ENCODE data around the gene MARCHF10.

The MARCHF10 gene

GRCh38 chr17:62751060-62751691 lies 56.9 kb downstream of the MARCHF10 start:
- DNase-seq (ENCODE audit: low spot score), result no peak

- no peak for DNase-seq (ENCODE audit: low spot score)
Measured at GRCh38 chr17:62750631-62751051, 57.5 kb downstream of the MARCHF10 start.

GRCh38 chr17:62749926-62750325 lies 58.2 kb downstream of the MARCHF10 start:
- no peak for DNase-seq (ENCODE audit: low spot score)

- DNase-seq (ENCODE audit: low spot score), result no peak
Measured at GRCh38 chr17:62746941-62747340, 61.2 kb downstream of the MARCHF10 start.

- DNase-seq (ENCODE audit: low spot score), result no peak
Measured at GRCh38 chr17:62745806-62746205, 62.3 kb downstream of the MARCHF10 start.

- no peak for DNase-seq (ENCODE audit: low spot score)
Measured at GRCh38 chr17:62744259-62744658, 63.9 kb downstream of the MARCHF10 start.

- DNase-seq (ENCODE audit: low spot score), result peak; percentile 58
Measured at GRCh38 chr17:62741290-62741689, 66.8 kb downstream of the MARCHF10 start.

GRCh38 chr17:62739645-62740388 lies 68.3 kb downstream of the MARCHF10 start:
- no peak for DNase-seq (ENCODE audit: low spot score)

- DNase-seq (ENCODE audit: low spot score), result no peak
Measured at GRCh38 chr17:62738281-62738680, 69.8 kb downstream of the MARCHF10 start.

GRCh38 chr17:62737513-62737912 lies 70.6 kb downstream of the MARCHF10 start:
- DNase-seq (ENCODE audit: low spot score), result peak; percentile 43

GRCh38 chr17:62735044-62735651 lies 73.0 kb downstream of the MARCHF10 start:
- DNase-seq (ENCODE audit: low spot score), result no peak

- no peak for DNase-seq (ENCODE audit: low spot score)
Measured at GRCh38 chr17:62732125-62732524, 76.0 kb downstream of the MARCHF10 start.

GRCh38 chr17:62727916-62728672 lies 80.0 kb downstream of the MARCHF10 start:
- DNase-seq (ENCODE audit: low spot score), result no peak

- DNase-seq (ENCODE audit: low spot score), result no peak
Measured at GRCh38 chr17:62725791-62726249, 82.3 kb downstream of the MARCHF10 start.

- DNase-seq (ENCODE audit: low spot score), result peak; percentile 85
Measured at GRCh38 chr17:62724398-62725146, 83.5 kb downstream of the MARCHF10 start.

- DNase-seq (ENCODE audit: low spot score), result no peak
Measured at GRCh38 chr17:62723842-62724241, 84.3 kb downstream of the MARCHF10 start.

- no peak for DNase-seq (ENCODE audit: low spot score)
Measured at GRCh38 chr17:62722625-62723024, 85.5 kb downstream of the MARCHF10 start.

- DNase-seq (ENCODE audit: low spot score), result no peak
Measured at GRCh38 chr17:62720126-62720850, 87.8 kb downstream of the MARCHF10 start.

- DNase-seq (ENCODE audit: low spot score), result no peak
Measured at GRCh38 chr17:62719586-62719985, 88.5 kb downstream of the MARCHF10 start.

- no peak for DNase-seq (ENCODE audit: low spot score)
Measured at GRCh38 chr17:62718429-62718828, 89.7 kb downstream of the MARCHF10 start.

GRCh38 chr17:62717889-62718288 lies 90.2 kb downstream of the MARCHF10 start:
- DNase-seq (ENCODE audit: low spot score), result no peak

Measured in activated CD4-positive, alpha-beta T cell treated with anti-CD3 and anti-CD28 coated beads, Interleukin-2, Interleukin-4, amounts not matched to agents 100 ng/mL and 50 ng/mL, durations not matched to agents 16 hours and 8 hours (primary cell).